HG03571 (cell line): ENCODE data around the gene SPTLC2.
"Not testable (repeated sequence)": the region's sequence is repeated elsewhere in the genome, so short reads cannot be mapped to it uniquely, and the experiment has no call there.

ENCODE experiments used
- ATAC-seq: cut with Tn5 transposase; IDR thresholded peaks from one replicate; pipeline ENCODE4 v1.9.1; 2021; ENCODE audit not compliant: unreplicated experiment

SPTLC2 gene

GRCh38 chr14:77554816-77555599 is 61.4 kb downstream of the SPTLC2 start:
- ATAC-seq = no peak

DNA sequence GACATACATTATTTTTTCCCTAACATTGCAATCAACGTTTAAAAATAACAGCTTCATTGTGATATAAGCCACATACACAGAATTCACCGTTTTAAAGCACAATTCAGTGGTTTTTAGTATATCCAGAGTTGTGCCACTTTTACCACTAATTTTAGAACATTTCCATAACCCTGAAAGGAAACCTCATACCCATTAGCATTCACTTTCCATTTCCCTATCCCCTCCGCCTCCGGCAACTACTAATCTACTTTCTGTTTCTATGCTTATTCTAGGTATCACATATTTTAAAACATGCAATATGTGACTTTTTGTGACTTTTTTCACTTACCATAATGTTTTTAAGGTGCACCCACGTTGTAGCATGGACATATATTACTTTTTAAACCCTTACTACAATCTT is 62.2 kb downstream of the SPTLC2 start:
- no peak for ATAC-seq

GRCh38 chr14:77549451-77549850 is 67.0 kb downstream of the SPTLC2 start:
- no peak for ATAC-seq

GRCh38 chr14:77547512-77548180 is 68.8 kb downstream of the SPTLC2 start:
- no peak for ATAC-seq

GRCh38 chr14:77545171-77545570 is 71.3 kb downstream of the SPTLC2 start:
- not testable (repeated sequence) for ATAC-seq

GRCh38 chr14:77544571-77544970 is 71.9 kb downstream of the SPTLC2 start:
- no peak for ATAC-seq

DNA sequence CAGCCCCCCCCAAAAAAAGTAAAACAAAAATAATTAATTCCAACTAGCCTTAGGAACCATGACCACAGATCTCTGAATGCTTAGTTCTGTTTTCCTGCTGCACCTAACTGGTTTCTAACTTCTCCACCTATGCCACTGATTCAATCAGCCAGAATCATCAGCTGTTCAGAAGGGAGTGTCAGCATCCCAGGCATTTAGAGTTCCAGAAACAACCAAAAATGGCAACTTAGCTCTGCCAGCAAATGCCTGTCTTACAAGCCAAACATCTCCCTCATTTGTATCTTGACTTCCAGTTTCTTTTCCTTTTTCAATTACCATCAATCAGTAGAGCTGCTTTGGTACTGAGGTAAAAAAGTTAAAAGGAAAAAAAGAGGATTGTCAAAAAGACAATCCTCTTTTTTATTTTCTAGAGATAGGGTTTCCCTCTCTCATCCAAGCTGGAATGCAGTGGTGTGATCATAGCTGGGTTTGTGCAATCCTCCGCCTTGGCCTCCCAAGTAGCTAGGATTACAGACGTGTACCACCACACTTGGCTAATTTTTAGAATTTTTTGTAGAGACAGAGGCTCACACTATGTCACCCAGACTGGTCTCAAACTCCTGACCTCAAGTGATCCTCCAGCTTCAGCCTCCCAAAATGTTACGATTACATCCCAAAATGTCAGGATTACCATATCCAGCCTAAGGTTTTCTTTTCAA is 72.7 kb downstream of the SPTLC2 start:
- no peak for ATAC-seq

GRCh38 chr14:77543240-77543551 is 73.2 kb downstream of the SPTLC2 start:
- ATAC-seq = no peak

DNA sequence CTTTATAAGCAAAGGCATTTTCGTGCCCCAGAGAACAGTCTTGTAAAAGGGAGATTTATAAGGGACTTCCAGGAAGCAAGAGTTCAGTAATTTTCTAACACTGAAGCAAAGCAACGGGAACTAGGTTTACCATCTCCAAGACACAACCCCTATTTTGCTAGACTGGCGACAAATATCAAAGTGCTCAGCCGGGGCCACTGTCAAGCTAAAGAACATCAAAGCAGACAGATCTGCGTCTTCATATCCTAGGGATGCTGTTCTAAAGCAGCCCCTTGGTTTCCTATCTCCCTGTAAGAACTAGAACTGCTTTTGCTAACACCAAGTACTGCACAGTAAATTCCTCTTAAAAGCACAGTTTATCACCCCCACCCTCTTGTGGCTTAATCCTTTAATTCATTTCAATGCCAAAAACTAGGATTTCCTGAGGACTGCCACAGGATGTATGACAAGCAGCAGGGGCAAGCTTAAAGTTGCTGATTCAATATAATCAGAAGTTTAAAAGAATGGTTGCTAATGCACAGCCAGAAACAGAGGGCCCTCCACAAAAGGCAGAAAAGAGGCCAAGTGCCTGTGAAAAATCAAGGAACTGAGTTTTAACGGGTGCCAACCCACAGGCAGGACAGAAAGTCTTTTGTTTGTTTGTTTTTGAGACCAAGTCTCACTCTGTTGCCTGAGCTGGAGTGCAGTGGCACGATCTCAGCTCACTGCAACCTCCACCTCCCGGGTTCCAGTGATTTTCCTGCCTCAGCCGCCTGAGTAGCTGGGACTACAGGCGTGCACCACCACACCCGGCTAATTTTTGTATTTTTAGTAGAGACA is 73.8 kb downstream of the SPTLC2 start:
- peak; percentile 25 for ATAC-seq

DNA sequence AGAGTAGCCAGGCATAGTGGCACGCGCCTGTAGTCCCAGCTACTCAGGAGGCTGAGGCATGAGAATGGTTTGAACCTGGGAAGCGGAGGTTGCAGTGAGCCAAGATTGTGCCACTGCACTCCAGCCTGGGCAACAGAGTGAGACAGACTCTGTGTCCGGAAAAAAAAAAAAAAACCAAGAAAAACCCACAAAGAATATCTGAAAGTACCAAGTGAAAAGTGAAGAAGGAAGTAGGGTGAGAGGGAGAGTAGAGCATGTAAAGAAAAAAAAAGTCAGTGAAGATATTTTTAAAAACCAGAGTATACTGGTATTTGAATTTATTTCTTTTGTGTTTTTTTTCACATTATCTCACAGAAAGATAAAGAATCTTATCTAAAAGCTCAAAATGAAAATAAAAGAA is 74.5 kb downstream of the SPTLC2 start:
- ATAC-seq = peak; percentile 71

- not testable (repeated sequence) for ATAC-seq
These were observed 79.5 kb downstream of the SPTLC2 start for GRCh38 chr14:77536951-77537350.

DNA sequence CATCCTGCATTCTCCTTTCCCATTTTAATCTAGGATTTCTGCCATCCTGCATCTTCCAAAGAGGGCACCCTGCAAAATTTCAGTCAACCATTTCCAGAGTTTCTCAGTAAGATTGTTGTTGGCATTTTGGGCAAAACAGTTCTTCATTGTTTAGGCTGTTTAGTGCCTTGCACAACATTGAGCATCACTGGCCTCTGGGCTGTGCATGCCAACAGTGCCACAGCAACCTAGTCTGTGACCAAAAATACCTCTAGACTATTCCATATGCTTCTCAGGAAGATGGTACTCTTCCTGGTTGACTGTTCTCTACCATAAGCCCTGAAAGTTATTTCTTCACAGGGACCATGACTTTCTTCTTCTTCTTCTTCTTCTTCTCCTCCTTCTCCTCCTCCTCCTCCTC is 85.4 kb downstream of the SPTLC2 start:
- no peak for ATAC-seq

DNA sequence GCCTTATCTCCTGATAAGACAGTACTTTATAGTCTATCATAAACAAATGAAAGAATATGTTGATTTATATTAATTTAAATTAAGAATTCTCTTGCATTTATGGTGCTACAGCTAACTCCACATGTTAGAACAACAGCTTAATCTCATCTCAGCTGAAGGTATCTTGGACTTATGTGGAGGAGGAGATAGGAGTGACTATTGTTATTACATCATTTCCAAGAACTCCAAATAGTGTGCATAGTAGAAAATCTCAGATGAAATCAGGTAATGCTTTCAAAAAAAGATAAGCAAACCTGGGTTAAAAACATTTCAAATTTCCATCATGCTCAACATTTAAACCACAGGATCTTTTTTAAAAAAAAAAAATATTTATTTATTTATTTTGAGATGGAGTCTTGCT is 86.5 kb downstream of the SPTLC2 start:
- no peak for ATAC-seq

GRCh38 chr14:77529213-77529612 is 87.2 kb downstream of the SPTLC2 start:
- ATAC-seq = no peak

- not testable (repeated sequence) for ATAC-seq
These were observed 87.7 kb downstream of the SPTLC2 start for GRCh38 chr14:77528701-77529100.

- ATAC-seq = no peak
These were observed 90.2 kb downstream of the SPTLC2 start for GRCh38 chr14:77526266-77526665.

GRCh38 chr14:77524536-77524935 is 91.9 kb downstream of the SPTLC2 start:
- ATAC-seq = no peak

GRCh38 chr14:77523109-77523508 is 93.3 kb downstream of the SPTLC2 start:
- no peak for ATAC-seq

DNA sequence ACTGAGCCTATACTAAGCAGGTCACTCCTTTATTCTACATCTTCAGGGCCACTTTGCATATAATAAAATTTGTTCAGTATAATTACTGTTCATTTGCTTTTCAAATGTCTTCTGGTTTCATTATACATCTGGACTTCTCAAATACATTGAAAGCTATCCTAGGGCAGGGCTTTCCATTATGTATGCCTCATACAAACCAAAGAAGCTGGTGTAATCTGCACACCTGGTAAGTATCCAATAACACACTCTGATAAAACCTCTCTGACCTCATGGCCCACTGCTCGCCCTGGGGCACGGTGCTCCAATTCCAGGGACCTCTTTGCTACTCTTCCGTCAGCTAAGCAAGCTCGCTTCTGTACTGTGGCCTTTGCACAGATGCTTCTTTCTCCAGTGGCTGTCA is 95.9 kb downstream of the SPTLC2 start:
- ATAC-seq = no peak

GRCh38 chr14:77516126-77516525 is 100.3 kb downstream of the SPTLC2 start:
- no peak for ATAC-seq

DNA sequence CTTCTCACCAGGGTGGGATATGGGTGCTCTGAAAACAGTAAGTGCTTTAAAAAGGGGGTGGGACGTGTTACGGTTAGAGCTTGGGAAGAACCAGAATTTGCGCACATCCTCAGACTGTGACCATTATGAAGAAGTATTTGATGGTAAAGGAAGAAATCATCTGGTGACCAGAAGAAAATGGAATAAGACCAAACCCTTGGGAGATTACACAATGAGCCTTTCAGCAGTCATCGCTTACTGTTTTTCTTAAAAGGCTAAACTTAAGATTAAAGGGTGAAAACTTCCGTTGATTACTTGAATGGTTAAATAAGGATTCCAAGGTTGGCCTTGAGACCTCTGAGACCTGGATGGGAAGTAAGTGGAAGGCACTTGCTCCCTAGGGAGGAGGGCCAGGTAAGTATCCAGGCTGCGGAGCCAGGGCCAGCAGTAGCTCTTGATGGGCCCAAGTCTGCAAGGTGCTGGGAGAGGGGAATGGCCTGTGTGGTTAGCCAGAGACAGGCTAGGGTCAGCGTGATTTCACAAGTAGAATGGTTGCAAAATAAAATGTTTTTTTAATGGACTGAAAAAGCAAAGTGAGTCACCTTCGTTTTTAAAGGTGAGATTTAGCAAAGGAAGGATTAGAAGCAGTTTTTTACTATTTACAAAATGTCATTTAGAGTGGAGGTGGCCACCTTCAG is 104.8 kb downstream of the SPTLC2 start:
- no peak for ATAC-seq
